Suprapubic skin (tissue), 4 donors: Measurements from ENCODE around the gene C14orf180. TPM values are rescaled to one million over a fixed set of nuclear protein-coding genes. Genes with fewer than 3 reads are reported as not detected.
A peak's percentile ranks its signal among the peaks of the same experiment; 100 is the strongest.

Source experiments
- DNase-seq, 2 donors: peaks; one replicate each; pipeline ENCODE4 v3.0.0-alpha.2; 2019; ENCODE audit warnings: low spot score in 2 of 2
- H3K27ac ChIP-seq: fragments of 200-600 bp; sonication (generic); one replicate; pipeline ENCODE4 v1.5.1; 2019
- H3K27me3 ChIP-seq: fragments of 200-600 bp; sonication (generic); one replicate; pipeline ENCODE4 v1.5.1; 2019
- H3K36me3 ChIP-seq: fragments of 200-600 bp; sonication (generic); one replicate; pipeline ENCODE4 v1.5.1; 2019
- H3K4me1 ChIP-seq: fragments of 200-600 bp; sonication (generic); one replicate; pipeline ENCODE4 v1.5.1; 2019
- H3K4me3 ChIP-seq: fragments of 200-600 bp; sonication (generic); one replicate; pipeline ENCODE4 v1.5.1; 2019; ENCODE audit warnings: mild to moderate bottlenecking
- H3K9me3 ChIP-seq: fragments of 200-600 bp; sonication (generic); one replicate; pipeline ENCODE4 v1.5.1; 2019
- CTCF ChIP-seq, 2 donors: fragments of 200-600 bp in 1 of 2; fragments of 450-650 bp in 1 of 2; sonication (generic) in 1 of 2; IDR thresholded peaks; one replicate each; pipeline ENCODE4 v1.5.1; 2016 to 2019; ENCODE audit warnings: antibody characterized with exemption in 2 of 2, mild to moderate bottlenecking in 1 of 2, moderate library complexity in 1 of 2
- EP300 ChIP-seq: sonication (generic); formaldehyde crosslinking; IDR thresholded peaks from one replicate; pipeline ENCODE4 v1.6.1; 2017; ENCODE audit warnings: antibody characterized with exemption
- POLR2A ChIP-seq, 2 donors: fragments of 450-650 bp; IDR thresholded peaks; one replicate each; pipeline ENCODE4 v1.6.1; 2017; ENCODE audit warnings: antibody characterized with exemption in 2 of 2, mild to moderate bottlenecking in 2 of 2, moderate library complexity in 2 of 2
- POLR2AphosphoS5 ChIP-seq, 3 donors: sonication (generic); formaldehyde crosslinking; IDR thresholded peaks; one replicate each; pipeline ENCODE4 v1.6.1; 2017; ENCODE audit warnings: antibody characterized with exemption in 3 of 3
- WGBS: methylation state at CpG from one replicate; pipeline ENCODE4 v1.1.5; 2018; 5-methylcytosine and 5-hydroxymethylcytosine counted together
- total RNA-seq, 4 donors: library from RNA; depleted of rRNA; stranded (reverse); fragments of >200 nt; gene quantifications; one replicate each; pipeline ENCODE4 v1.1.0, GENCODE V29; 2016

Gene C14orf180
- total RNA-seq, 4 donors from 2014 or later = 0.30 to 3.9 TPM; not detected in 2

GRCh38 chr14:104563191-104563741 is 16.3 kb upstream of the C14orf180 start:
- Histone ChIP-seq H3K9me3 (no peaks in the 10 kb centered on the region), H3K27me3 (peaks cover 80% of the 10 kb centered on the region), H3K36me3 (no peaks in the 10 kb centered on the region), H3K4me3 (no peak overlapping the region), H3K4me1 (peaks cover 8% of the 10 kb centered on the region), H3K27ac (no peak overlapping the region)
- TF ChIP-seq POLR2AphosphoS5 (IDR thresholded peaks at IDR 0.05) = no peak
- TF ChIP-seq CTCF (IDR thresholded peaks at IDR 0.05) = no peak
- TF ChIP-seq EP300 = no peak
- TF ChIP-seq POLR2A (IDR thresholded peaks at IDR 0.05) = no peak
- WGBS = 41% methylated on average over 5 of the region's 15 CpGs
- no peak for DNase-seq

- H3K9me3 ChIP-seq = no peaks in the 10 kb centered on the region
- 1% methylated on average over 17 of the region's 27 CpGs for WGBS
- no peak overlapping the region for H3K27ac ChIP-seq
- H3K36me3 ChIP-seq = no peaks in the 10 kb centered on the region
- DNase-seq = peak in 1 of 2 donors; percentile 82
- H3K4me3 ChIP-seq = no peak overlapping the region
- H3K27me3 ChIP-seq = peaks cover 87% of the 10 kb centered on the region
- TF ChIP-seq POLR2AphosphoS5 (IDR thresholded peaks at IDR 0.05) (no peak), CTCF (IDR thresholded peaks at IDR 0.05) (peak; percentile 51 to 78)
- peaks cover 8% of the 10 kb centered on the region for H3K4me1 ChIP-seq
Observed at GRCh38 chr14:104563742-104564615, 15.6 kb upstream of the C14orf180 start.

- H3K4me3 ChIP-seq = no peak overlapping the region
- no peak overlapping the region for H3K27ac ChIP-seq
- H3K4me1 ChIP-seq = peaks cover 8% of the 10 kb centered on the region
- peaks cover 92% of the 10 kb centered on the region for H3K27me3 ChIP-seq
- no peak for DNase-seq
- no peaks in the 10 kb centered on the region for H3K36me3 ChIP-seq
- TF ChIP-seq CTCF (IDR thresholded peaks at IDR 0.05) (no peak), EP300 (no peak), POLR2AphosphoS5 (IDR thresholded peaks at IDR 0.05) (no peak), POLR2A (IDR thresholded peaks at IDR 0.05) (no peak)
- whole genome bisulfite sequencing = 65% methylated on average over 15 of the region's 30 CpGs
- no peaks in the 10 kb centered on the region for H3K9me3 ChIP-seq
Observed at GRCh38 chr14:104564744-104565679, 14.6 kb upstream of the C14orf180 start.

GRCh38 chr14:104567141-104567956 is 12.2 kb upstream of the C14orf180 start:
- Histone ChIP-seq H3K27ac (no peak overlapping the region), H3K27me3 (peaks cover 94% of the 10 kb centered on the region), H3K9me3 (no peaks in the 10 kb centered on the region), H3K4me1 (peaks cover 8% of the 10 kb centered on the region), H3K4me3 (no peak overlapping the region), H3K36me3 (no peaks in the 10 kb centered on the region)
- TF ChIP-seq POLR2AphosphoS5 (IDR thresholded peaks at IDR 0.05) (no peak), POLR2A (IDR thresholded peaks at IDR 0.05) (no peak), CTCF (IDR thresholded peaks at IDR 0.05) (no peak), EP300 (no peak)
- 33% methylated on average over 16 of the region's 27 CpGs for WGBS
- DNase-seq = no peak
